ENCODE results near the gene KRT16.
"Not testable (repeated sequence)": the region's sequence is repeated elsewhere in the genome, so short reads cannot be mapped to it uniquely, and the experiment has no call there.

The KRT16 gene

DNA sequence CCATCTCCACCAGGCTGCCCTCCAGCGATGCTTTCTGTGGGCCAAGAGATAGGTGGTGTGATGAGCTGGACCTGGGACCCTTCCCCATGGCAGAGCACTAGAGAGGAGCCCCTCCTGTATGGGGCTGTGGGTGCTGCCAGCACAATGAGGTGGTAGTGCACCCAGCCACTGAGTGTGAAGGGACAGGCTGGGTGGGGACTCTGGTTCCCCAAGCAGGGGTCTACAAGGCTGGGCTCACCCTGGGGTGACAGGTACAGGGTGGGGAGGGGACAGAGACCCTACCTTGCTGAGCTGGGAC lies 15.5 kb upstream of the KRT16 start:
- DNase-seq (ENCODE audit: low read depth in 3 of 3) = not testable (repeated sequence)

DNA sequence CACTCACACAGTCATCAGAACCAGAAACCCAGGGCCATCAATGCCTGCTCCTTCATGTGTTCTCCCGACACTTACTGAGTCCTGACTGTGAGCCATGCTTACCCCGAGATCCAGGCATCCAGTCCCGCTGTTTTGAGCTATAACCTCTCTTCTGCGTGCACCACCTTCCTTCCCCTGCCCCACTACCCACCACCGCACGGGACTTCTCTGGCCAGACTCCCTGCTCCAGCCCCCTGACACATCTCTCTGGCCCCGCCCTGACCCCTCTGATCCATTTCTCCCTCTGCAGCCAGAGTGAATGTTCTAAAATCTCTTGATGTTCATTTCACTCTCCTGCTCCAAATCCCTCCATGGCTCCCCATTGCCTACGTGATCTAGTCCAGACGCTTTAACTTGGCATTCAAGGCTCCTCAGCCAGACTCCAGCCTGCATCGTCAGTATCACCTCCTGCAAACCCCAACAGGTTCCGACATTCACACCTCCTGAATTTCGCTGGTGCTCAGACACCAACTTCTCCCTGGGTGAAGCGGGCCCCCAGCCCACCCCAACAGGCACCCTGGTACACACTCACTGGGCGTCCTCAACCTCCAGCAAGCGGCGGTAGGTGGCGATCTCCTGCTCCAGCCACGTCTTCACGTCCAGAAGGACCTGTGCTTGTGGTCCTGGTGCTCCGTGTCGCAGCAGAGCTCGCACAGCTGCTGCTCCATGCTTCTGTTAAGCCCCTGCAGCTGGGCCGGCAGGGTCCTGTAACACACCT lies 14.9 kb upstream of the KRT16 start:
- DNase-seq (ENCODE audit: low read depth in 3 of 3) = no peak

- not testable (repeated sequence) for DNase-seq (ENCODE audit: low read depth in 3 of 3)
Measured at GRCh38 chr17:41626914-41627295, 14.3 kb upstream of the KRT16 start.

DNA sequence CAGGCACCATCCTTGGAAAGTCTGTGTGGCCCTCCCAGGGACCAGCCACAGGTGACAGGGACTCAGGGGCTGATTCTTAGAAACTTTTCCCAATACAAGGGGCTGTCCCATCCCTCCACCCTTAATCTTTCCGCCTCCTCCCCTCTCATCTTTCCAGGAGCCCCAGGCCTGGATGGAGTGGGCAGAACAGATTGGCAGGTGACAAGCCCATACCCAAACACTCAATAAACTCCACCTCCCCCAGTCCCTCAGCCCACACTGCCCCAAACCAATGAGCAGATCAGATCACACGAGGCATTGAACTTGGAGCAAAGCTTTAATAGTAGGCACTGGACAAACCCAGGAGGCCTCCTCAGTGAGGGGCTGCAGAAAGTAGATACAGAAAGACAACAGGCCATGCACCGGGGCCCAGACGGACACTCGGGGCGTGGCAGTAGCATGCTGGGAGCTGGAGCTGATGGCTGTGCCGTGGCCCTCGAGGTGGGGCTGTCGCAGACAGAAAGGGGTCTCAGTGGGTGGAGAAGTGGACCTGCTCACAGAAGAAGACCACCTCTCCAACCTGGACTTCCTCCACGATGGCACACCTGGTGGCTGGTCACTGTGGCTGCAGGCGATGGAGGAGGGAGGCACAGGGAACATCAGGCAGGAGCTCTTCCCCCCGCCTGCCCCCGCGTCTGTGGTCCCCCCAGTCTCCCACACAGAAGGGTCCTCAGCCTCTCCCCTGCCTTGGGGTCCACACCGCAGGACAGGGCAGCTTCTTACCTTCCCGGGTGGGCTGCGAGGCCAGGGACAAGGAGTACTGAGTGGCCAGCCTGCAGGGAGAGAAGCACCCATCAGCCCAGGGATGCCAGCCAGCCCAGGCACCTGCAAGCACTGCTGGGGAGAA lies 13.7 kb upstream of the KRT16 start:
- not testable (repeated sequence) for DNase-seq (ENCODE audit: low read depth in 3 of 3)

- DNase-seq (ENCODE audit: low read depth in 3 of 3) = no peak
Measured at GRCh38 chr17:41625602-41626001, 13.0 kb upstream of the KRT16 start.

DNA sequence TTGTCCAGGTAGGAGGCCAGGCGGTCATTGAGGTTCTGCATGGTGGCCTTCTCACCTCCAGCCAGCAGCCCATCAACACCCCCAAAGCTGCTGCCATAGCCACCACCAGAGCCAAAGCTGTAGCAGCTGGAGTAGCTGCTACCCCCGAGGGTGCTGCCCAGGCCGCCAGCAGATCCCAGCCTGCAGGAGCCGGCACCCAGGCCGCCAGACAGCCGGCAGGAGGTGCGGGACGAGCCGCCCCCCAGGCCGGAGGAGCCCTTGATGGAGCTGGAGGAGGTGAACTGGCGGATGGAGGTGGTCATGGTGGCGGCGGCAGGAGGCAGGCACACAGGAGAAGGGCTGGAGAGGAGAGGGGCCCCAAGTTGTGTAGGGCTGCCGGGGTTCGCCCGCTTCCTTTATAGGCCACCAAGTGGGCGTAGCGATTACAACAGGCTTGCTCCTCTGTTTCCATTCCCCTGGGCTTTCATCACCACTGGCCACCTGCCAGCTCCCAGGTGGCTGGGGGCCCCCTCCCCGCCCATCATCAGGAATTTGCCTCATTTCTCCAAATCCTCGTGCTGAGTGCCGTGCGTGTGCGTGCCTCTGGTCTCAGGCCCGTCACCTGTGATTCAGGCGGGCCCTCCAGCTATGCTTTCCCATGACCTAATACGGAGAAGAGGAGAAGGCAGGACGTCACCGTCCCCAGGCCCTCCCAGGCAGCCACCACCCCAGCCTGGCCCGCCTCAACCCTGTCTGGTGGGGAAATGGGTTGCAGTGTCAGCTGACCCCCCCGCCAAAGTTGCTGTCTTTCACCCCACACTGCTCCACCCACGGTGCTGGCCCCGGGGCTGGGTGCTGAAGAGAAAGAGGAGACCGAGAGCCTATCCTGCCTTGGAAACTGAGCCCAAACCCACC lies 11.9 kb upstream of the KRT16 start, which contains the start of gene KRT17:
TSS of gene KRT17 (minus strand) at position 368 of the 894 bp plus-strand sequence. CDS start at position 302, 66 bp downstream.
- DNase-seq (ENCODE audit: low read depth in 3 of 3) = no peak

DNA sequence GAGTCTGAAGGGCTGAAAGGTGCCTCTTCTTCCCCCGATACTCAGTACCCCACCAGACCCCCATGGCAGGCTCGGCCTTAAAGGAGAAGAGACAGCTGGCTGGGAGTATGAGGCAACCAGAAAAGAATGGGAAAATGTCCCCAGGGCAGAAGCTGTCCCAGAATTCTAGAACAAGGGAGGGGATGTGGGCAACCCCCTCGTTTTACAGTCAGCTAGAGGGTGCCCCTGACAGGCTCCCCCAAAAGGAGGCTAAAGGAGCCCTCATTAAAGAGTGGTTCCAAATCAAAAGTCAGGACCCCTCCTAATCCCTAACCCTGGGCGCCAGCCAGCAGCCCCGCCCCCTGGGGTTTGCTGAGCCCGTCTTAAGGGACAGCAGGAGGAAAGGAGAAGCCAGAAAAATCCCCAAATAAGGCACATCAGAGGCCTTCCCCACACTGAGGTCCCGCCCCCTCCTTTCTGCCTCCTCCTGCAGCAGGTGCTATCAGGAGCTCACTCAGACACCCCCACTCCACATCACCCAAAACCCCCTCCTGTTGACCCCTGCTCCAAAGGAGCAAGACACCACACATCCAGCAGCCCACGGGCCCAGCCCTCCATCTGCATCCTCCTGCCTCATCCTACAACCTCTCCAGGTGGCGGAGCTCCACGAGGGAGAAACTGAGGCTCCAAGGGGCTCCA lies 10.8 kb upstream of the KRT16 start:
- not testable (repeated sequence) for DNase-seq (ENCODE audit: low read depth in 3 of 3)

DNA sequence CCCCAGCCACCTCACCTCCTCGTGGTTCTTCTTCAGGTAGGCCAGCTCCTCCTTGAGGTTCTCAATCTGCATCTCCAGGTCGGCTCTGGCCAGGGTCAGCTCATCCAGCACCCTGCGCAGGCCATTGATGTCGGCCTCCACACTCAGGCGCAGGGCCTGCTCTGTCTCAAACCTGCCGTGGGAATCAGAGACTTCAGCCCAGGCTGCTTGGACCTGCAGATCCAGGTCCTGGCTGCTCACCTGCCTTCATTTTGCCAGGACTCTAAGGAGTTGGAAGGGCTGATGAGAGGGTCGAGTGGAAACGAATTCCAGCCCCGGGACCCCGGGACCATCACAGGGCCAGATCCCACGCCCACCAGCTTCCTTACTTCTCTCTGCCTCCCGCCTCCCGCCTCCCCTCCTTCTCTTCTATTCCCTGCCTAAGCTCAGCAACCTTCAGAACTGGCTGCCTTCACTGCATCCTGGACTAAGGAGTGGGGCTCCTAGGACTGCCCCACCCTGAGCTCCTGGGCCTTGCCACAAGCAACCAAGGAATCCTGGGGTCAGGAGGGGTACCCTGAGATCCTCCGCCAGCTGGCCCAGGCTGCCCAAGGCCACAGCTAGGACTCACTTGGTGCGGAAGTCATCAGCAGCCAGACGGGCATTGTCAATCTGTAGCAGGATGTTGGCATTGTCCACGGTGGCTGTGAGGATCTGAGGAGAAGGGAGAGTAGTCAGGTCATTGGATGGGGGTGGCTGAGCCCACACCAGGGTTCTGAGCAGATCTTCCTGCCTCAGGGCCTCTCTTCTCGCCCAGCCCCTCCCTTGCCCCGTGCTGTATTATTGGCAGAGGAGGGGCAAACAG lies 10.0 kb upstream of the KRT16 start:
- DNase-seq (ENCODE audit: low read depth in 3 of 3) = not testable (repeated sequence)

- DNase-seq (ENCODE audit: low read depth in 3 of 3) = no peak
Measured at GRCh38 chr17:41621916-41622315, 9.3 kb upstream of the KRT16 start.

GRCh38 chr17:41621435-41621817 lies 8.9 kb upstream of the KRT16 start:
- DNase-seq (ENCODE audit: low read depth in 3 of 3) = not testable (repeated sequence)

GRCh38 chr17:41620583-41621434 lies 8.2 kb upstream of the KRT16 start:
- no peak for DNase-seq (ENCODE audit: low read depth in 3 of 3)

GRCh38 chr17:41619927-41620582 lies 7.5 kb upstream of the KRT16 start:
- DNase-seq (ENCODE audit: low read depth in 3 of 3) = not testable (repeated sequence)

DNA sequence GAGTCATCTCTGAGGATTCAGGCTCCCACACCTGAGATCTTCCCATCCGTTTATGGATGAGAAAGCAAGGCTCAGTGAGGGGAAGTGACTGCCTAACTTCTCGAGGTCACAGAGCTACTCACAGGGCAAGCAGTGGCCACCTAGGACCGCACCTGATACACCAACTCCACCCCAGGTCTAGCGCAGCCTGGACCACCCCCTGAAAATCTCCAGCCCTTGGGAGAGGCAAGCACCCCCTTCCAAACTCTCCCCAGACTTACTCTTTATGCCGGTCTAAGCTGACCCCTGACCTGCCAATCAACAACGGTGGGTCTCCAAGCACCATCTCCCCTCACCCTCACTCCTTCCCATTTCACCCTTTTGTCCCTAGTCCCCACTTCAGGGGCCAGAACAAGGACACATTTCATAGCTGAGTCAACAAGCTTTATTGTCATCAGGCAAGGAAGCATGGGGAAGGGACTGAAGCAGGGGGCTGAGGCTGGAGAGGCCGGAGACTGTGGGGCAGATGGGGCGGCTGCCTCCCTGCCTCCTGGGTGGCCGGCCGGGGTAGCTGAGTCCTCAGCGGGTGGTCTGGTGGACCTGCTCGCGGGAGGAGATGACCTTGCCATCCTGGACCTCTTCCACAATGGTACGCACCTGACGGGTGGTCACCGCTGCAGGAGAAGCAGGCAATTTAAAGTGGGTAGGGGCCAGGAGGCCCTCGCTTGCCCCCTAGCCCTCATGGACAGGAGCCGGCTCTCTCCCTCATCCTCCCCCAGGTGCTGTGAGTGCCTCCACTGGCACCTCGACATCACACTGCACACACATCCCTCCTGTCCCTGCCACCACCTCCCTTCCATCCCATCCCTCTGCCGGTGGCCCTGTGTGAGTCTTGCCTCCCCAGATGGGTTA lies 6.7 kb upstream of the KRT16 start:
- DNase-seq (ENCODE audit: low read depth in 3 of 3) = no peak

GRCh38 chr17:41618341-41619035 lies 5.9 kb upstream of the KRT16 start:
- DNase-seq (ENCODE audit: low read depth in 3 of 3) = no peak

DNA sequence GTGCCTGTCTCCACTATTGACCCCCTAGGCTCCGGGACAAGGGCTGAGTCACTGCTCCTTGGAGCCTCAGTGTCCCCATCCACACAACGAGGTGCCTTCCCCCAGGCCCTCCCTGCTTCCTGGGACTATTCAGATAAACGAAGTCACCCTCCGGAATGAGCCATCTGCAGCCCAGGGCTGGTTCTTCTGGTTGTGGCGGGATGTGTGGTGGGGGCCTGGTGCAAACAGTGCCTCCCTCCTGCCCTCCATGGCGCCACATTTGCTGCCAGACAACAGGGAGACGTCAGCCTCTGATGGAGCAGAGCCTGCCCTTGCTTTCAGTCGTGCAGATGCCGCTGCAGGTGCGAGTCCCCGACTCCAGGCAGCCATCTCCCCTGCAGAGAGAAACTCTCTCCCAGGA lies 5.1 kb upstream of the KRT16 start:
- no peak for DNase-seq (ENCODE audit: low read depth in 3 of 3)

- DNase-seq (ENCODE audit: low read depth in 3 of 3) = no peak
Measured at GRCh38 chr17:41617136-41617535, 4.6 kb upstream of the KRT16 start.

GRCh38 chr17:41616486-41616885 lies 3.9 kb upstream of the KRT16 start:
- not testable (repeated sequence) for DNase-seq (ENCODE audit: low read depth in 3 of 3)
